ENCODE results near the gene WDR54.
"Not testable (repeated sequence)": the region's sequence is repeated elsewhere in the genome, so short reads cannot be mapped to it uniquely, and the experiment has no call there.

Gene WDR54

DNA sequence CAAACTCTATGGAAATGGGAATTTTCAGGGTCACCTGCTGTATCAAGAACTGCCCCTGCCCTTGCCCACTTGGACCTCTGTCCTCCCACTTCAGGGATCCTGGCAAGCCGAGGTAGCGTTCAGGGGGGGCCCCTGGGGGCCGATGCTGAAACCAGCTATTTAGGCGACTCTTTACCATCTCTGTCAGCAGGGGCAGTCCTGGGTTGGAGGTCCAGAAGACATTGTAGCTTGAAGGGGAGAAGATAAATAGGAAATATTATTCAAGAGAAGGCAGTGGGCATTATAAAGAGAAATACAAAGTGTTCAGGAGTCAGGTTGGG lies 41.2 kb downstream of the WDR54 start:
- no peak overlapping the region for H3K4me2 ChIP-seq
- H3K4me3 ChIP-seq (IDR thresholded peaks at IDR 0.05; ENCODE audit: insufficient read depth, low read depth, low read length) = no peak overlapping the region
- H3K4me1 ChIP-seq (ENCODE audit: low read depth, poor library complexity, severe bottlenecking) = peaks cover 17% of the 10 kb centered on the region
- peaks cover 19% of the 10 kb centered on the region for H3K79me2 ChIP-seq (ENCODE audit: insufficient read depth, low read depth)
- no peaks in the 10 kb centered on the region for H3K36me3 ChIP-seq (ENCODE audit: insufficient read depth)
- H3K27me3 ChIP-seq (ENCODE audit: insufficient read depth, low read depth) = no peaks in the 10 kb centered on the region
- no peak overlapping the region for H3K27ac ChIP-seq
- no peaks in the 10 kb centered on the region for H4K20me1 ChIP-seq (ENCODE audit: insufficient read depth)
- H2AFZ ChIP-seq (ENCODE audit: low read depth) = no peak overlapping the region
- H3K9ac ChIP-seq = no peak overlapping the region
- no peak for TF ChIP-seq CTCF (conservative IDR thresholded peaks at IDR 0.05; ENCODE audit: low read depth, low read length)

DNA sequence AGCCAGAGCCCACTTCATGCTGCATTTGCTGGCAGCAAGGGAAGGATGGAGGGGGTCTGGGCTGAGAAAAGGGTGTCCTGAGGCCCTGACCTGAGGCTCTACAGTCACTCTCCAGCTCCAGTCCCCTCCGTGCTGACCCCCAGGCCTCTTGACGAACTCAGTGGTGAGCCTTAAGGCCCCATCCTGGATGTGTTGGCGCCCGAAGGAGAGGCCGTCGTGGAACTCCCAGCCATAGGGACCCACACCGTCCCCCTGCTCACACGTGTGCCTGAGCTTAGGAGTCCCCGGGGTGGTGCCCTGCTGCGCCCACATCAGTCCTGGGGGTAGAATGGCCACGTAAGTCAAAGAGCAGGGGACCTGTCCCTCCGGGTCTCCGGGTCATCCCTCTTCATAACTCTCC lies 42.9 kb downstream of the WDR54 start:
- Histone ChIP-seq H3K4me3 (IDR thresholded peaks at IDR 0.05; ENCODE audit: insufficient read depth, low read depth, low read length) (no peak overlapping the region), H4K20me1 (ENCODE audit: insufficient read depth) (no peaks in the 10 kb centered on the region), H2AFZ (ENCODE audit: low read depth) (peak overlapping the region; percentile 95), H3K27ac (no peak overlapping the region), H3K4me1 (ENCODE audit: low read depth, poor library complexity, severe bottlenecking) (peaks cover 15% of the 10 kb centered on the region), H3K27me3 (ENCODE audit: insufficient read depth, low read depth) (no peaks in the 10 kb centered on the region), H3K9ac (peak overlapping the region; percentile 80), H3K79me2 (ENCODE audit: insufficient read depth, low read depth) (peaks cover 19% of the 10 kb centered on the region), H3K4me2 (peak overlapping the region; percentile 92), H3K36me3 (ENCODE audit: insufficient read depth) (no peaks in the 10 kb centered on the region)
- TF ChIP-seq CTCF (conservative IDR thresholded peaks at IDR 0.05; ENCODE audit: low read depth, low read length) = no peak

GRCh38 chr2:74470742-74471141 lies 49.2 kb downstream of the WDR54 start:
- H4K20me1 ChIP-seq (ENCODE audit: insufficient read depth); H3K4me3 ChIP-seq (IDR thresholded peaks at IDR 0.05; ENCODE audit: insufficient read depth, low read depth, low read length); H3K9ac ChIP-seq; H3K27ac ChIP-seq; H2AFZ ChIP-seq (ENCODE audit: low read depth); H3K27me3 ChIP-seq (ENCODE audit: insufficient read depth, low read depth); H3K36me3 ChIP-seq (ENCODE audit: insufficient read depth); H3K79me2 ChIP-seq (ENCODE audit: insufficient read depth, low read depth): not testable (repeated sequence)
- peak overlapping the region; percentile 72; the same call in 1 of the 2 replicates for H3K4me2 ChIP-seq
- peaks cover 31% of the 10 kb centered on the region for H3K4me1 ChIP-seq (ENCODE audit: low read depth, poor library complexity, severe bottlenecking)

GRCh38 chr2:74471332-74472065 lies 50.0 kb downstream of the WDR54 start:
- H3K4me1 ChIP-seq (ENCODE audit: low read depth, poor library complexity, severe bottlenecking) = peaks cover 26% of the 10 kb centered on the region
- H3K27ac ChIP-seq = peak overlapping the region; percentile 78
- no peaks in the 10 kb centered on the region for H4K20me1 ChIP-seq (ENCODE audit: insufficient read depth)
- H2AFZ ChIP-seq (ENCODE audit: low read depth) = peak overlapping the region; percentile 60
- H3K4me2 ChIP-seq = peak overlapping the region; percentile 72
- no peaks in the 10 kb centered on the region for H3K27me3 ChIP-seq (ENCODE audit: insufficient read depth, low read depth)
- no peaks in the 10 kb centered on the region for H3K36me3 ChIP-seq (ENCODE audit: insufficient read depth)
- TF ChIP-seq CTCF (conservative IDR thresholded peaks at IDR 0.05; ENCODE audit: low read depth, low read length) = no peak
- H3K79me2 ChIP-seq (ENCODE audit: insufficient read depth, low read depth) = peaks cover 7% of the 10 kb centered on the region; the same call in 1 of the 2 replicates
- peak overlapping the region; percentile 61 for H3K9ac ChIP-seq
- H3K4me3 ChIP-seq (IDR thresholded peaks at IDR 0.05; ENCODE audit: insufficient read depth, low read depth, low read length) = peak overlapping the region; percentile 87
